Eye (tissue), 1 donor: Measurements from ENCODE around the gene BMAL1.
A peak's percentile ranks its signal among the peaks of the same experiment; 100 is the strongest.

Experiments used
- DNase-seq: peaks from one replicate; pipeline ENCODE4 v3.0.0-alpha.2; 2015

BMAL1 gene

DNA sequence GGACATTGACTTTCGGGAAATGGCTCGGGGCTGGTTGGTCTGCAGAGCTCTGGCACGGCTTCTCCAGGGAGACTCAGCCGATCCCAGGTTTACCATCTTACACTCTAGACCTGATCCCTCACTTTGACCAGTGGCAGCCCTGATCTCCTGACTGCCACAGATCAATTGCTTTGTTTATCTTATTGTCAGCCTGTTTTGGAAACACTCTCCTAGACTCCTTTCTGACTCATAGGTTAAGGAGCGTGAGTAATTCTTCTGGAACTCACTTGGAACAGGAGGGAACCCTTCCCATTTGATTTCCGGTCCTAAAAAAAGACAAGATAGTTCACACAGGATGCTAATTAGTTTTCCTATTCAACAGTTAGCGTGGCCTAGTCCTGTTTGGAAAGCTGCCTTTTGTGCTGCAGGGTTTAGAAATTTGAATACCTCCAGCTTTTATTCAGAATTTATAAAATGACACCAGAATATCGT, 16.0 kb upstream of the BMAL1 start:
- peak; percentile 27 for DNase-seq

DNA sequence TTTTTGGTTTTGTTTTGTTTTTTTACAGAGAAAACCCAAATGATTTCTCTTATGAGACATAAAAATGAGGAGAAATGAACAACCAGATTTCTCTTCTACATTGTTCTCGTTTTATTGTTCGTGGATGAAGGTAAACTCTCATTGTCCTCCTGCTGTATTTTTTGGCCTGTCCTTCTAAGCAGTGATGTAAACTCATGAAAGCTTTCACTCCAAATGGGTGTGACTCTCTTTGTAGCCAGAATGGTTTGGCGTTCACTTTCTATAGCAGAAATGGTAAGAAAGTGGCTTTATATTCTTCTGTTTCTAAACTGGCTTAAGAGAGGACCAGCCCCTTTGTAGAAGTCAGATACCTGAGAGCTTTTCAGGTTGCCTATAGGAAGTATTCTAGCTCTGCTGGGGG, 15.5 kb upstream of the BMAL1 start:
- no peak for DNase-seq

- no peak for DNase-seq
These were observed 8.8 kb upstream of the BMAL1 start for GRCh38 chr11:13268791-13269190.

DNA sequence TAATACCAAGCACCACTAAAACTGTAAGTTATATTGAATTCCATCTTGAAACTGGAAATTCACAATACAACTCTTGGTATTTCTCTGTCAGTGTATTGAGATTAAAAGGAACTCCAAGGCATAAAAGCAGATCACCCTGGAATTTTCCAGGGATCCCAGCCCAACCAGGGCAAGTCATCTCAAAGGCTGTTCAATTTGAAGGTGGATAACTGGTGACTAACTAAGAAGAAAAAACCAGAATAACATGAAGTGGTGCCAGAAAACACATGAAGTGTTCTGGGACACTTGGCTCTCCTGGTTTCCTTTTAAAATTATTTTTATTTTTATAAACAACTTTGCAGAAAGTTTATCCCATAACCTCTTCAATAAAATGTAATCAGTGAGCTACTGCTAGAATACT, 7.8 kb upstream of the BMAL1 start:
- no peak for DNase-seq

- no peak for DNase-seq
These were observed 6.4 kb upstream of the BMAL1 start for GRCh38 chr11:13271060-13271693.

DNA sequence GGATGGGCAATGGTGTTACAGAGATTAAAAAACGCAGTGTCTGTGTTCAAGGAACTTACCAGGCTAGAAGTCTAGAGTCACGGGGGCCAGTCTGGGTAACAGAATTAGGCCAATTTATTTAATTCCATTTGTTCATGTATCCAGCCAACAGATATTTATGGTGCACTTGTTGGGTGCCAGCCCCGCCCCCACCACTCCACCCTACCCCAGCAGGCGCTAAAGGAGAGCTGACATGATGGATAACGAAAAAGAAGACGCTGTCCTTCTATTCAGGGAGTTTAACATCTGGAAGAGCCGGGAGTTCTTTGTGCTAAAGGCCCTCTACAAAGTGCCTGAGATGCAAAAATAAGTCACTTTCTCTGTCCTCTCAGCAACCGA, 1.1 kb upstream of the BMAL1 start:
- DNase-seq: no peak

DNA sequence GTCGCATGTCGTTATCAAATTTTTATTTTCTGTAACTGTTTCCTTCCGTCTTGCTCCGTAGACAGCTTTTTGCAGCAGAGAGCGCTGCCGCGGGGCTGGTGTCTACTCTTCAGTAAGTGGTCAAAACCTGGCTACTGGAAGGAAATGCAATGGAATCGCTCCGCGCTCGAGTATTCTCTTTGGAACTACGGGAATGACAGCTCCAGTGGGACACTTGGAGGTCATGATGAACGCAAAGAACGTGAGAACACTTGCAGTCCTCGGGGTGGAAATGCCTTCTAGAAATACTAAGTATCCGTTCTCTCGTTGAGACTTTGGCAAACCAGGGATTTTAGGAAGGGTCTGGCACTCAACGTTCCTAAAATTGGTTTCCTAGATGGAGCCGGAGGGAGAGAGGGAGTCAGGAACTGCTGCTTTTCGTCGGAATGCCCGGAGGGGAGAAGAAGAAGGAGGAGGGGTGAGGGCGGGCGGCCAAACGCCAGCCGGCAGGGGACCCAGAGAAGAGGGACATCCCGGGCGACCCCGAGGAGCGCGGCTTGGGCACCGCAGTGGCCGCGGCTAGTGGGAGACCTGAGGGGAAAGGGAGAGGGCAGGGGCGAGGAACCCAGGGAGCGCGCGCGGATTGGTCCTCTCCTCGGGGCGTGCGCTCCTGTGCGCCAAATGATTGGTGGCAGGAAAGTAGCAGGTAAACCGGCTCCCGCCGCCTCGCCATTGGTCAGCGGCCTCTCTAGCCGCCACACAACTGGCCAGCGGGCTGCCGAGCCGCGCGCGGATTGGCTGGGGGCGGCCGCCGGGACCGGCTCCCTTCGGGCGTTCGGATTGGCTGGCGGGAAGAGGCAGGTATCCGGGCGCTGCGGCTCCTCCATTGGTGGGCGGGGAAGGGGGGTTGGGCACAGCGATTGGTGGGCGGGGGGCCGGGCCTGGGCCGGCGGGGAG, 490 bp upstream of the BMAL1 start:
- peak; percentile 98 for DNase-seq

- peak; percentile 65 for DNase-seq
These were observed 1.3 kb downstream of the BMAL1 start for GRCh38 chr11:13278609-13279486.

DNA sequence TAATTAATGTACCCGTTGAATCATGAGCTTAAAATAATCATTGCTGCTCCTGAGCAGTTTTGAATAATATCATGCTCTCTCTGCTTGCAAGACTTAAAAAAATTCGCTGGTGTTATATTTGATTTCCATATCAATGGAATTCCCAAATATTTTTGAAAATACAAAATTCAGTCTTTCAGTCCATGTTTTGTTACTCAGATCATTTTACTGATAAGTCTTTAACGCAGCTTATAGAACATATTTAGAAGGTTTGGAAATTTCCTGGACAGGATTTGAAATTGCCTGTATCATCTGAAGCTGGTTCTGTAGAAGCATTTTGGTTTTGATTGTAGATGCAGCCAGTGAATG, 1.9 kb downstream of the BMAL1 start:
- peak; percentile 37 for DNase-seq

GRCh38 chr11:13280092-13280722, 2.6 kb downstream of the BMAL1 start:
- DNase-seq: no peak

DNA sequence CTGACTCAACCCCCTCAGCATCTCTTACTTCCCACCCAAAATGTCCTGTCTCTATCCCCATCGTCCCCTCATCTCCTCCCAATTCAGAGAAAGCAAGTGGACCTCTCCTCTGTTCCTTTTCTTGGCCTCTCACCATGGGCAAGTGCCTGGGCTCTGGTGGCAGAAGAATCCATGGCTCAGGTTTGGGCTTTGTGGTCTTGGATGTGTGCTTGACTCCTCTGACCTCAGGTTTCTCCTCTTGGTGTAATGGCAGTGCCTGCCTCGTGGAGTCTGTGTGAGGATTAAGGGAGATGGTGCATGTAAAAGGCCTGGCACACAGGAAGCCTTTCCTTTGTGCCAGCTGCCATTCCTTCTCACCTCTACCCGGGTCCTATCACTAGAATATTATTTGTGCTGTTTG, 3.2 kb downstream of the BMAL1 start:
- no peak for DNase-seq

DNA sequence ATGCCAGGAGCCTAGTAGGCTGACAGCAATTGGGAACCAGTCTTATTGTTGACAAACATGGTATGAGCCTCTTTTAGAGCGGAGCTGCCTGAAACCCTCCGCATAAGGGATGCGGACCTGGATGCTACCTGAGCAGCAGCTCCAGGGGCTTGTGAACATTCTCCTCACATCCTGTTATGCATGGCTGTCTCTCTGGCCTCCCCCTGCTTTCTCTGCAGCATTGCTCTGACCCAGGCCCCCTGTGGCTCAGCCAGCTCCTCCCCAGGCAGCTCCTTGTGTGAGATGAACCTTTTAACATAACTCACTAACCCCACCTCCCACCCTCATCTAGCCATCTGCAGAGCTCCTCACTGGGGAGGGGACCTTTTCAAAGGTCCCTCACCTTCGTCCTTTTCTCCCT, 6.0 kb downstream of the BMAL1 start:
- DNase-seq: peak; percentile 41

- DNase-seq: no peak
These were observed 7.4 kb downstream of the BMAL1 start for GRCh38 chr11:13284776-13285588.

- no peak for DNase-seq
These were observed 8.8 kb downstream of the BMAL1 start for GRCh38 chr11:13286279-13286821.

- DNase-seq: no peak
These were observed 9.4 kb downstream of the BMAL1 start for GRCh38 chr11:13287036-13287435.

DNA sequence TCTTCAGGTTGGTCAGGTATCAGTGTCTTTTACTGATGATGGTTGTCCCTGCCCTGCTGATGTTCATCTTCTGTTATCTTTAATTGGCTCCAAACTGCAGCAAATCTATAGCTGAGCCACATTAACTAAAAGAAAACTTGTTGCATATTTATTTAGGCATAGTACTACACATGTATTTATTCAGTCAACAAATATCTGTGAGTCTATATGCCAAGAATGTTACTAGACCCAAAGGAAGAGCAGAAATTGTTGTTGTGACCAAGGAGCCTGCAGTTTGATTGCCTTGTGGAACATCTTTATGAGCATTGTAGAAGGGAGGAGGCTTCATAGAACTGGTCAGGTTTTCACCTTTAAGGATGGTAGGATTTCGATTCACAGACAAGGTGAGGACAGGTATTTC, 10.1 kb downstream of the BMAL1 start:
- DNase-seq: no peak

GRCh38 chr11:13288375-13289029, 10.9 kb downstream of the BMAL1 start:
- DNase-seq: no peak

GRCh38 chr11:13289081-13289480, 11.5 kb downstream of the BMAL1 start:
- no peak for DNase-seq

GRCh38 chr11:13290221-13290980, 12.8 kb downstream of the BMAL1 start:
- no peak for DNase-seq

GRCh38 chr11:13291361-13291760, 13.8 kb downstream of the BMAL1 start:
- DNase-seq: no peak
